GM12878 (cell line): ENCODE measurements around the gene FBLN1. TPM values are rescaled to one million over a fixed set of nuclear protein-coding genes. Genes with fewer than 3 reads are reported as not detected.

Experiments
- ATAC-seq: fragments of 200-7000 bp; cut with Tn5 transposase; 3 replicates; pipeline ENCODE4 v1.9.1; 2020; ENCODE audit warnings: mild to moderate bottlenecking, moderate library complexity
- BruUV-seq: library from RNA; stranded (reverse); fragments of 400-500 nt; replicated peaks from 2 replicates; lab custom pipeline; 2021; lab: Mats Ljungman, UMichigan
- CTCF ChIA-PET: fragments of 300-600 bp; sonication (Branson Sonifier 250); formaldehyde crosslinking; extraction: SDS; loops from one replicate; lab custom pipeline; 2021; ENCODE audit warnings: inconsistent platforms; lab: Yijun Ruan, JAX
- POLR2A ChIA-PET: fragments of 350-600 bp; formaldehyde crosslinking; extraction: SDS; loops from one replicate; lab custom pipeline; 2021; ENCODE audit warnings: inconsistent platforms; lab: Charles Lee
- RAD21 ChIA-PET: fragments of 300-600 bp; sonication (Branson Sonifier 250); formaldehyde crosslinking; loops from one replicate; lab custom pipeline; 2023; ENCODE audit warnings: antibody characterized with exemption; ENCODE audit not compliant: unreplicated experiment; lab: Charles Lee
- SMC1A ChIA-PET: fragments of 300-600 bp; sonication (Branson Sonifier 250); formaldehyde crosslinking; loops from one replicate; lab custom pipeline; 2023; ENCODE audit not compliant: unreplicated experiment, uncharacterized antibody; lab: Charles Lee
- DNase-seq: peaks from one replicate; pipeline ENCODE4 v3.0.0-alpha.2; 2011; ENCODE audit warnings: low read depth, low spot score
- FAIRE-seq: peaks from 3 replicates; lab custom pipeline; 2011; peaks lifted over from hg19 to GRCh38; lab: Jason Lieb, UNC
- H2AFZ ChIP-seq: 2 replicates; pipeline ENCODE4 v1.6.0; 2011; ENCODE audit warnings: low read depth, low read length, control low read depth; ENCODE audit not compliant: control insufficient read depth
- H3K27ac ChIP-seq: 2 replicates; pipeline ENCODE4 v1.5.1; 2011; ENCODE audit warnings: control low read depth; ENCODE audit not compliant: control insufficient read depth, insufficient read depth
- H3K27me3 ChIP-seq, 2 experiments: replicated peaks in 1 of 2; 2 replicates each; pipeline versions ENCODE4 v1.6.0 to v1.6.1; 2011; ENCODE audit warnings: low read length in 1 of 2; ENCODE audit not compliant: control insufficient read depth in 2 of 2, insufficient read depth in 2 of 2
- H3K36me3 ChIP-seq, 2 experiments: 2 replicates each; pipeline ENCODE4 v1.5.1; 2011; ENCODE audit warnings: low read length in 1 of 2; ENCODE audit not compliant: control insufficient read depth in 2 of 2, insufficient read depth in 2 of 2
- H3K4me1 ChIP-seq: 2 replicates; pipeline ENCODE4 v1.6.1; 2011; ENCODE audit warnings: mild to moderate bottlenecking, low read length, moderate library complexity, mixed read lengths; ENCODE audit not compliant: control insufficient read depth, insufficient read depth
- H3K4me2 ChIP-seq: 2 replicates; pipeline ENCODE4 v1.6.0; 2011; ENCODE audit warnings: control low read depth; ENCODE audit not compliant: control insufficient read depth, insufficient read depth
- H3K4me3 ChIP-seq: fragments of 200-600 bp; sonication (generic); 2 replicates; pipeline ENCODE4 v1.5.1; 2016
- H3K79me2 ChIP-seq: 2 replicates; pipeline ENCODE4 v1.6.0; 2011; ENCODE audit warnings: low read length; ENCODE audit not compliant: control insufficient read depth, insufficient read depth
- H3K9ac ChIP-seq: 2 replicates; pipeline ENCODE4 v1.8.0; 2011; ENCODE audit warnings: low read length, control low read depth, mixed read lengths; ENCODE audit not compliant: control insufficient read depth, insufficient read depth
- H3K9me3 ChIP-seq: replicated peaks from 3 replicates; pipeline ENCODE4 v1.5.1; 2011; ENCODE audit warnings: mild to moderate bottlenecking, low read length; ENCODE audit not compliant: control insufficient read depth, insufficient read depth
- H4K20me1 ChIP-seq: 2 replicates; pipeline ENCODE4 v1.6.0; 2011; ENCODE audit not compliant: control insufficient read depth, insufficient read depth
- BCL11A ChIP-seq: IDR thresholded peaks from 2 replicates; pipeline ENCODE4 v1.6.1; 2011; ENCODE audit warnings: low read depth, low read length
- CHD1 ChIP-seq: IDR thresholded peaks from 2 replicates; pipeline ENCODE4 v1.6.1; 2012; ENCODE audit warnings: low read depth, low read length, improper control_type of control experiment
- IKZF2 ChIP-seq, 2 experiments: fragments of 450-650 bp; IDR thresholded peaks; 2 replicates each; pipeline ENCODE4 v1.6.1; 2017; ENCODE audit warnings: mild to moderate bottlenecking in 2 of 2, moderate library complexity in 2 of 2
- MLLT1 ChIP-seq: fragments of 450-650 bp; IDR thresholded peaks from 2 replicates; pipeline ENCODE4 v1.6.1; 2016; ENCODE audit warnings: mild to moderate bottlenecking
- PAX8 ChIP-seq: fragments of 450-650 bp; IDR thresholded peaks from 2 replicates; pipeline ENCODE4 v1.6.1; 2017; ENCODE audit warnings: mild to moderate bottlenecking, moderate library complexity
- SMAD5 ChIP-seq: IDR thresholded peaks from 2 replicates; pipeline ENCODE4 v1.6.1; 2016; ENCODE audit warnings: antibody characterized with exemption, low read depth
- TCF3 ChIP-seq: IDR thresholded peaks from 2 replicates; pipeline ENCODE4 v1.6.1; 2012; ENCODE audit warnings: low read depth, mild to moderate bottlenecking, low read length, borderline replicate concordance; ENCODE audit not compliant: insufficient read depth
- WRNIP1 ChIP-seq: IDR thresholded peaks from 2 replicates; pipeline ENCODE4 v1.6.1; 2011; ENCODE audit warnings: low read depth, low read length, improper control_type of control experiment, borderline replicate concordance
- WGBS: methylation state at CpG from one replicate; pipeline ENCODE4 v1.1.6; 2016; ENCODE audit warnings: low lambda C conversion rate; ENCODE audit not compliant: insufficient replicate concordance, insufficient coverage; ENCODE audit errors: missing lambda C conversion rate; 5-methylcytosine and 5-hydroxymethylcytosine counted together
- in situ Hi-C: fragments of 300-500 bp; cut with MboI; formaldehyde crosslinking; loops from 9 replicates; pipeline ENCODE4 v1.14.3; 2018; ENCODE audit warnings: mixed read lengths
- intact Hi-C: fragments of 100-400 bp; cut with micrococcal nuclease; formaldehyde crosslinking; loops from one replicate; pipeline ENCODE4 v1.14.2; 2022; ENCODE audit not compliant: unreplicated experiment
- polyA plus RNA-seq, 11 experiments: library from polyadenylated mRNA; depleted of rRNA in 4 of 11; unstranded in 6 of 11; stranded (reverse) in 5 of 11; fragments of >200 nt; fragmentation: Nextera tagmentation in 4 of 11; fragmentation: Illumina TruSeq in 1 of 11; extraction: Ambion mirVana in 4 of 11; extraction: Trizol in 1 of 11; gene quantifications; 1 replicate in 1 of 11; 2 replicates in 10 of 11; pipeline versions ENCODE4 v1.2.1 to v1.2.3, GENCODE V29; 2011 to 2016; ENCODE audit warnings: inconsistent platforms in 2 of 11, missing spikeins in 2 of 11, low read depth in 1 of 11
- total RNA-seq, 4 experiments: library from RNA; depleted of rRNA in 3 of 4; stranded (reverse); fragments of >200 nt in 3 of 4; fragmentation: Illumina TruSeq in 1 of 4; extraction: Trizol in 1 of 4; gene quantifications; 2 replicates each; pipeline versions ENCODE4 v1.2.1 to v1.2.3, GENCODE V29; 2013 to 2021

FBLN1 gene
- total and polyA plus RNA-seq, 10 of the 15 experiments (the other 5 are each of a cell fraction or from before 2014, with no cell fraction given) = 0.20 to 0.51 TPM; not detected in 8

GRCh38 chr22:45563362-45564040 is 60.8 kb downstream of the FBLN1 start (continued):
- TF ChIP-seq SMAD5 (no peak), PAX8 (no peak), MLLT1 (no peak), BCL11A (no peak), TCF3 (no peak), CHD1 (no peak)
- TF ChIP-seq, all 136 proteins: peak for 0

DNA sequence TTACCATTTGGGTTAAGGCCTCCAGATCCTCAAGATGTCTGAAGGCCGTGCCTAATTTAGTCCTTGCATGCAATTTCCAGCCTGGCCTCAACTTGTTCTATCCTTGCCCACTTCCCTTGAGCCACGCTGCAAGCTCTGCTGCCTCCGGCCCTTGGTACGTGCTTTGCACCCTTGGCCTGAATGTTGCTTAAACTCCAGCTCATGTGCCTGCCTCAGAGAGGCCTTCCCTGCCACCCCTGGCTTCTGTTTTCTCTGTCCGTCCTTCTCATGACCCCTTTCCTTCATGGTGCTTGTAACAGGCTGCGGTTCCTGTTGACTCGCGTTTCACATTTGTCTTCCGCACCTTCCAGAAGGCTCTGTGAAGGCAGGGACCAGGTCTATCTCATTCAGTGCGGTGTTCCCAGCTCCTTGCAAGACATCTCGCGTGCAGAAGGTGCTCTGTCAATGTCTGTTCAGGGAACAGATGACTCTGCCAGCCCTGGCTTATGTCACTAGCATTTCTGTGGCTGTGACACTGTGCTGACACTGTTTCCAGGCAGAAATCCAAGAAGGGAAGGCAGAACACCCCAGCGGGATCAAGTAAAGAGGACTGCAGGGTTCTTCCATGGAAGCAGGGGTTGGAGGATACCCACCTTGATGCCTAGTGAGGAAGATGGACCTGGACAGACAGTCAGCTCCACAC is 61.8 kb downstream of the FBLN1 start:
- H3K9ac ChIP-seq = no peak overlapping the region
- CTCF ChIA-PET = no interaction called here

More for the DNA sequence above, 61.8 kb downstream of the FBLN1 start:
- Histone ChIP-seq H3K4me1 (no peaks in the 10 kb centered on the region), H3K79me2 (no peaks in the 10 kb centered on the region), H3K4me2 (no peak overlapping the region), H4K20me1 (no peaks in the 10 kb centered on the region), H3K9me3 (no peaks in the 10 kb centered on the region; the same call in 1 of the 3 replicates), H3K4me3 (no peak overlapping the region), H3K36me3 (no peaks in the 10 kb centered on the region), H3K27ac (no peak overlapping the region), H2AFZ (no peak overlapping the region), H3K27me3 (no peaks in the 10 kb centered on the region; a peak in 1 of 4 replicates)
- BruUV-seq = no TSS peak
- POLR2A ChIA-PET = no interaction called here
- RAD21 ChIA-PET = no interaction called here
- FAIRE-seq = no peak
- SMC1A ChIA-PET = no interaction called here
- ATAC-seq = no peak
- in situ Hi-C loops = no loop called here
- 45% methylated on average over 13 of the region's 13 CpGs for WGBS
- intact Hi-C loops = no loop called here
- TF ChIP-seq IKZF2 (IDR thresholded peaks at IDR 0.05) = no peak
- no peak for TF ChIP-seq WRNIP1
- DNase-seq = no peak
